Fibroblast of skin of left biceps (primary cell): Measurements from ENCODE around the gene BEGAIN.

Source experiments
- DNase-seq, 2 experiments: peaks; one replicate each; pipeline ENCODE4 v3.0.0-alpha.2; 2013; ENCODE audit warnings: low read depth in 2 of 2

Gene BEGAIN

DNA sequence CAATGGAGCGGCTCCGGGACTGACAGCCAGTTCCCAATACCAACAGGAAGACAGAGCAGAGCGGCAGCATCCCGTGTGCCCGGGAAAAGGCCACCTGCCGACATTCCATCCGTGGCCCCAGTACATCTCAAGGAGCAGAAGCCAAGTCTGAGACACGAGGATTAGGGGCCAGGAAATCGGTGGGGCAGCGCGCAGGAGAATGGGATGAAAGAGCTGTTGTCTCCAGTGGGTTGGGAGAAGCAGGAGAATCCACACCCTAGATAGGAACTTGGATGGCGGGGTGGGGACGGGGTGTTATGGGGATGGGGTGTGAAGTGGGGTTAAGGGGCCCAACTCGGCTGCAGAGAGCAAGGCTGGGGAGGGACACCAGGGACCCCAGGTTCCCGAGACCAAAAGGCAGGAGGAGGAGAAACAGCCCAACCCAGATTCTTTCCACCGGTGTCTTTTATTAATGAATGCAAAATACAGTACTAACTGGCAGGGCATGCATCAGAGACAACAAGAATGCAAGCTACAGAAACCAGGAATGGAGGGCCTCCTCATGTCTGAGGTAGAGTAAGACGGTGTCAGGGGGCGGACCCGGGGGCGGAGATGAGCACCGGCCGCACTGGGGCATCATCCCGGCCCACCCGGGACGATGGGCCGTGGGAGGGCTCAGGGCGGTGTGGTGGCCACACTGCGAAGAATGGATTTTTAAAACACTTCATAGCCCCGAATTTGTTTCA lies 50.3 kb downstream of the BEGAIN start:
- DNase-seq, result no peak

- DNase-seq, result no peak
Measured at GRCh38 chr14:100536121-100536510, 51.1 kb downstream of the BEGAIN start.

DNA sequence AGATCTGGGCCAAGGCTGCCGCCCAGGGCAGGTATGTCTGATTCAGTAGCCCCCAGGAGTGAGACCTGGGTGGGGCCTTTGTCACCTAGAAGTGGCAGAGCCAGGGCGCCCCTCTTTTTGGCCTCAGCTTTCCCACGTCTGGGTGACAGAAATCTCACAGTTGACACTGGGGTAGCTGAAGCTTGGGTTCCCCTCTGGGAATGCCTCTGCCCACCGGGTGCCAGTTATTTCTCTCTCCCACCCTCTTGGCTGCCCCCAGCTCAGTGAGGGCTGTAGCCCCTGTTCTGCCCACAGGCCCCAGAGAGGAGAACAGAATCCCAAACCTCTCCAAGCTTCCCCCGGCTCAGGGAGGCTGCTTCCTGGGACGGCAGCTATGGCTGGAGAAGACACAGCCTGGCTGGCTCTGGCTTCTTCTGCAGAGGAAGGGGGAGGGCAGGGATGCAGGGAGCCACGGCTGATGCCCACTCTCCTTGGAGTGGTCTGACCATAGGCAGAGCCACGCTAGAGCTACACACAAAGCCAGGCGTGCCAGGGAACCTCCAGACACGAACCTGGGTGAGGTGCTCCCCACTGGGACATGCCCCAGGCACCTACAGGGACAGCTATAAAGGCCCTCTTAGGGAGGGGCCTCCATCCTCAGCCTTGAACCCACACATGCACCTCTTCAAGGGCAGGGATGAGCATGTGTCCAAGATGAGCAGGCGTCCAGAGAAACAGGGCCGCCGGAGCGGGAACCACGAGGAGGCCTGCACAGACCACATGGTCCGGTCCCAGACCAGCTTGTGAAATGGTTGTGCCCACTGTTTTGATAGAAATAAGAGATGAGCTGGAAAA lies 51.7 kb downstream of the BEGAIN start:
- no peak for DNase-seq

DNA sequence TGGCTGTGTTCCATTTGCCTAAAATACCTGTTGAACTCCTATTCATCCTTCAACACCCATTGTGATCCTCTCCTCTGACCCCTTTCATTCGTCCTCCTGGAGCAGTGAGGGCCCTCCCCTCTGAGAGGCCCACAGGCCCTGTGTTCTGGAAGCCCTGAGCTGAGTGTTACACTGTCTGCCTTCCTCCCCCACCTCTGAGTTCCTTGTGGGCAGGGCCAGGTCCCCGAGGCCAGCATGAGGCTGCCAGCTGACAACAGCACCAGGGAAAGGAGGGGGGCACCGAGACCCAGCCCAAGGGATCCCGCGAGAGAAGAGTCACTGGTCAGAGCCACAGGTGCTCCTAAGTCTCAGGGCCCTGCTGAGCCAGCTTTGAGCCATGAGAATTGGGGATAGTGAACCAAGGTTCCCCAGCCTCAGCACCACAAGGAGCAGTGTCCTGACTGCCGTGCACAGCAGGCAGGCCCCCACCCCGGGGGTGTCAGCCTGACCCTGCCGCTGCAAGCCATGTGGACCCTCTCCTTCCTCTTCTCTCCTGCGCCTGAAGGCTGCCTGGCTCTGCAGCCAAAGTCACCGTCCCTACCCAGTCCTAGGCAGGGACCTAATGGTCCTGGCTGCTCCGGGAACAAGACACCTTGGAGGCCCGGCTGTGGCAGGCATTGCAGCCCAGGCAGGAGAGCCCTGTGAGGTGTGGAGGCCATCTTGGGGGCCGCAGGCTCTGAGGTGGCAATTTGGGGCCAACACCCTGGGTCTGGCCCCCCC lies 52.5 kb downstream of the BEGAIN start:
- DNase-seq, result no peak

- no peak for DNase-seq
Measured at GRCh38 chr14:100533656-100534485, 53.3 kb downstream of the BEGAIN start.

DNA sequence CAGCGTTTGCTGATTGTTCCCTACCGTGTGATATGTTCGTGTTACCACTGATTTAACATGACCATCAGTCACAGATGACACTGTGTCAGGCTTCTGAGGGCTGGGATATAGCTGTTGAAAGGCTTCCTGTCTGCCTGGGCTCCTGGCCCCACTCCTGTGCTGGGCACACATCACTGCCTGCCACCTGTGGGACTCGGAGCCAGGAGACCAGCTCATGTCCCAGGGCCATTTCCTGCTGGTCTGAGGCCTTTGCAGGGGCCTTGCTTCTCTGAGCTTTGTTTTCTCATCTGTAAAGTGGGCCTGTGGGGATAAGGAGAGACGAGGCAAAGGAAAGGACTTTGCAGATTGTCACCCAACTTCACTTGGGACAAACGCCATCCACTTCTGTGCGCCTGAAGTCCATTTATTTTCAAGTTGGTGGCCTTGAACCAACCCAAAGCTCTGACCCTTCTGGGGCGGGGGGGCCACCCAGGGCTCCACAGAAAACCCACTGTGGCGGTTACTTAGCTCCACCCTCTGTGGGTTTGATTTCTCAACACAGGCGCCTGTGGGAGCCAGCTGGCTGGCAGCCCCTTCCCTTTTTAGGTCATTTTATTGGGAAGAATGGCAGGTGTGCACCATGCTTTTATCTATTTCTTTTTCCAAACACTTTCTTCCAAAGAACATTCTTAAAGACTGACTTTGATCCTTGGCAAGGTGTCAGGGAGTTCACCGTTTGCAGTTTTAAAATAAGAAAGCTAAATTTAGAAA lies 54.1 kb downstream of the BEGAIN start:
- peak; percentile 12 to 15 for DNase-seq

GRCh38 chr14:100532154-100532861 lies 54.9 kb downstream of the BEGAIN start:
- peak in 1 of 2 experiments; percentile 6 for DNase-seq

- no peak for DNase-seq
Measured at GRCh38 chr14:100531152-100532121, 55.8 kb downstream of the BEGAIN start.

GRCh38 chr14:100530270-100531072 lies 56.7 kb downstream of the BEGAIN start:
- no peak for DNase-seq

- no peak for DNase-seq
Measured at GRCh38 chr14:100529561-100530031, 57.6 kb downstream of the BEGAIN start.

- DNase-seq, result no peak
Measured at GRCh38 chr14:100528962-100529560, 58.2 kb downstream of the BEGAIN start.

DNA sequence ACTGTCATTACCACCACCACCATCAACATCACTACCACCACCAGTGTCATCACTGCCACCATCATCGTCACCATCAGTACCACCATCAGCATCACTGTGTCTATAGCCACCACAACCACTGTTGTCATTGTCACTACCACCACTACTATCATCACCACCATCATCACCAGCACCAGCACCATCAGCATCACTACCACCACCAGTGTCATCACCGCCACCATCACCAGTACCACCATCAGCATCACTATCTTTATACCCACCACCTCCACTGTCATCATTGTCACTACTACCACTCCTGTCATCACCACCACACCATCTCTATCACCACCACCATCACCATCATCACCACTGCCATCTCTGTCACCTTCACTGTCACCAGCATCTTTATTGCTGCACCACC lies 60.6 kb downstream of the BEGAIN start:
- no peak for DNase-seq

DNA sequence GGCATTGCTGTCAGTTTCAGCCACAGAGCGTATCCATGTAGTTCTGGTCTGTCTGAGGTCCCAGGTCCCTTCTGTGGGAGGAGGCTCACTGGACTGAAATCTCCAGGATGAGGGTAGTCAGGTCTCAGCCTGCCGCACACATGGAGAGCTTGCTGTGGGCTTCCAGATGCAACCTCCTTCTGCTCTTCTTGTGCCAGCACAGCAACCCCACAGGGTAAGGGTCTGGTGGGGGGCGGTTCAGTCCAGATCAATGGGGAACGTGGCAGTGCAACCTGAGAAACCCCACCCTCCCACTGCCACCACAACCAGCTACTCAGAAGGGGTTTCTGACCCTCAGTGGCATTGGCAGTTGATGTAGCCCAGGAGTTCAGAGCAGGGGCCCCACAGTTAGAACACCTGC lies 61.2 kb downstream of the BEGAIN start:
- DNase-seq, result no peak

- no peak for DNase-seq
Measured at GRCh38 chr14:100525615-100526014, 61.6 kb downstream of the BEGAIN start.

GRCh38 chr14:100524933-100525243 lies 62.3 kb downstream of the BEGAIN start:
- no peak for DNase-seq

DNA sequence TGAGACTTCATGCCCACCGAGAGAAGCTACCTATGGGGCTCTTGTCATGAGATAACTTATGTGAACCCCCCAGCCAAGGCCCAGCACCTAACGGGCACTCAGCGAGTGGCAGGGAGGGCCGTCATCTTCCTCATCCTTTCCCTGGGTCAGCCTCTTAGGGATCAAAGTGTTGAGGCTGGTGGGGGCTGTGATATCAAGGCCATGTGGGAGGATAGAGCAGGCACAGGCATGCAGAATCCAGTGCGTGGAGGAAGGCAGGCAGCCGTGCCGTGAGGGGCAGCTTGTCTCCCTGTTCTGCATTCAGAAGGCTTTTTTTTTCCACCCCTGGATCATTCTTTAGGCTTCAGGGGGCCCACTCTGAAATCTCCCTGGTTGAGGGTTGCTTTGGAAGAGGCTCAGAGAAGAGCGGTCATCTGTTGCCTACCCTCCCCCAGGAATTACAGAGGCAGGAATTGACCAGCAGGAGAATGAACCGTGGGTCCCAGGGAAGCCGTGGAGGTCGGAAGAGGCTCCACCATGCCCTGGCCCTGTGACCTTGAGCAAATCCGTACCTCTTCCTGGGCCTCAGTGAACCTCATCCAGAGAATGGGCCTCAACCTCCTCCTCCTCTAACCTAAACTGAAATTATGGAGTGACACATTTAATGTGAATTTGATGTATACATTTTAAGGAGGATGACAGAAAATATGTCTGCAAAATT lies 62.8 kb downstream of the BEGAIN start:
- DNase-seq, result no peak

- DNase-seq, result no peak
Measured at GRCh38 chr14:100523843-100524169, 63.4 kb downstream of the BEGAIN start.
